ENCODE measurements around the gene CTPS2. TPM values are rescaled to one million over a fixed set of nuclear protein-coding genes. Genes with fewer than 3 reads are reported as not detected.
A peak's percentile ranks its signal among the peaks of the same experiment; 100 is the strongest.

The CTPS2 gene
- total RNA-seq, 1 donor from 2014 or later, result 16.4 TPM

DNA sequence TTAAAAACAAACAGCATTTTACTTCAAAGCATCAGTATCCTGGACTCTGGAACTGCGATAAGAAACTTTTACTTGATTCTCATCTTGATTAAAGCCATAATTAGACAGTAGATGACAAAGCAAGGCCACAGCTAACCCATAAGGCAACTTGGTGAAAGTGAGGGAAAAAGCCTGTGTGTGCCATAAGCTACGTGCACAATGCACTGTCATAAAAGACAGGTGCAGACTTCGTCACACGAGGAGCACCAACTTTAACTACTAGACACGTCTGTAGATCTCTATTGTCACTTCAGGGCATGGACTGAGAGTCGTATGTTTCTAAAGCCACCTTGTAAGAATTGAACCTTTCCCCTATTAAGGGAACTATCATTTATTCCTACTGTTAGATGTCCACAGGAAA is 13.1 kb downstream of the CTPS2 start:
- TF ChIP-seq, protein P1, sequence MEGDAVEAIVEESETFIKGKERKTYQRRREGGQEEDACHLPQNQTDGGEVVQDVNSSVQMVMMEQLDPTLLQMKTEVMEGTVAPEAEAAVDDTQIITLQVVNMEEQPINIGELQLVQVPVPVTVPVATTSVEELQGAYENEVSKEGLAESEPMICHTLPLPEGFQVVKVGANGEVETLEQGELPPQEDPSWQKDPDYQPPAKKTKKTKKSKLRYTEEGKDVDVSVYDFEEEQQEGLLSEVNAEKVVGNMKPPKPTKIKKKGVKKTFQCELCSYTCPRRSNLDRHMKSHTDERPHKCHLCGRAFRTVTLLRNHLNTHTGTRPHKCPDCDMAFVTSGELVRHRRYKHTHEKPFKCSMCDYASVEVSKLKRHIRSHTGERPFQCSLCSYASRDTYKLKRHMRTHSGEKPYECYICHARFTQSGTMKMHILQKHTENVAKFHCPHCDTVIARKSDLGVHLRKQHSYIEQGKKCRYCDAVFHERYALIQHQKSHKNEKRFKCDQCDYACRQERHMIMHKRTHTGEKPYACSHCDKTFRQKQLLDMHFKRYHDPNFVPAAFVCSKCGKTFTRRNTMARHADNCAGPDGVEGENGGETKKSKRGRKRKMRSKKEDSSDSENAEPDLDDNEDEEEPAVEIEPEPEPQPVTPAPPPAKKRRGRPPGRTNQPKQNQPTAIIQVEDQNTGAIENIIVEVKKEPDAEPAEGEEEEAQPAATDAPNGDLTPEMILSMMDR (conservative IDR thresholded peaks at IDR 0.05; ENCODE audit: low read depth, low read length), result no peak
- no peak for DNase-seq (ENCODE audit: low read depth)
- no peak overlapping the region for H3K4me3 ChIP-seq (ENCODE audit: low read depth, low read length)

DNA sequence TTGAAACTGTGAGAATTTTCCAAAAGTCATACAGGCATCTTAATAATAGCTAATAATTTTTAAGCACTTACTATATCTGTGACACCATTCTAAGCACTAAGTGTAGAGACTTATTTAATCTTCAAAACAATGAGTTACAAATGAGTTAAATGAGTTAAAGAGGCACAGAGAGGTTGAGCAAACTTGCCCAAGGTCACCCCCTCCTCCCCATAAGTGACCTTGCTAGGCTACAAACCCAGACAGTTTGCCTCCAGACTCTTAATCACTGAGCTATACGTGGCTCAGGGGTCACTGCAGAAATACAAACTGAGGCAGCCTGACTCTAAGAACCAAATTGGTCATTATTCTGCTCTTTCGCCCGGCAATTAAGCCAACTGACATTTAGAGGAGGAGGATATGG is 15.5 kb downstream of the CTPS2 start:
- no peak for DNase-seq (ENCODE audit: low read depth)
- TF ChIP-seq, protein P1 (conservative IDR thresholded peaks at IDR 0.05; ENCODE audit: low read depth, low read length), result no peak

GRCh38 chrX:16695079-16695676 is 17.3 kb downstream of the CTPS2 start:
- DNase-seq (ENCODE audit: low read depth), result no peak
- no peak overlapping the region for H3K4me3 ChIP-seq (ENCODE audit: low read depth, low read length)
- TF ChIP-seq, protein P1 (conservative IDR thresholded peaks at IDR 0.05; ENCODE audit: low read depth, low read length), result peak; percentile 66

More for the DNA sequence above, 15.5 kb downstream of the CTPS2 start:
- H3K4me3 ChIP-seq (ENCODE audit: low read depth, low read length), result no peak overlapping the region

- TF ChIP-seq, protein P1 (conservative IDR thresholded peaks at IDR 0.05; ENCODE audit: low read depth, low read length), result no peak
- DNase-seq (ENCODE audit: low read depth), result no peak
- H3K4me3 ChIP-seq (ENCODE audit: low read depth, low read length), result no peak overlapping the region
Measured at GRCh38 chrX:16687514-16687913, 25.0 kb downstream of the CTPS2 start.

DNA sequence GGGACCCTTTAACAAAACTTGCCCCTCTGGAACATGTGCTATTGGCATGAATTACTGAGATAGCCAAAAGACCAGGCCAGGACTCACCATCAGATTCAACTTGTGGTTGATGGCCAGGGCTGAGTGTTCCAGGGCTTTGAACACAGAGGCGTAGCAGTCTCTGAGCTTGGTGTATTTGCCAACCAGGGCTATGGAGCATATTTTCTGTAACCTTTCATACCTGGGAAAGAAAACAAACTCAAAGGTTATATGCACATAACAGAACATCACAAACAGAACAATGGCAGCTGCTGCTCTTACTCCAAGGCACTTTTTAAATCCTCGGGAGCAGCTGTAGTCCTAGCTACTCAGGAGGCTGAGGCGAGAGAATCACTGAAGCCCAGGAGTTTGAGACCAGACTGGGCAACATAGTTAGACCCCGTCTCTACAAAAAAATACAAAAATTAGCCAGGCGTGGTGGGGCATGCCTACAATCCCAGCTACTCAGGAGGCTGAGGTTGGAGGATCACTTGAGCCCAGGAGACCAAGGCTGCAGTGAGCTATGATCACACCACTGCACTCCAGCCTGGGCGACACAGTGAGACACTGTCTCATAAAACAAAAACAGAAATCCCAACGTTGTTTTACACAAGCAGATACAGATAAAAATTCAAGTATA is 29.3 kb downstream of the CTPS2 start:
- H3K4me3 ChIP-seq (ENCODE audit: low read depth, low read length), result no peak overlapping the region
- DNase-seq (ENCODE audit: low read depth), result no peak
- TF ChIP-seq, protein P1 (conservative IDR thresholded peaks at IDR 0.05; ENCODE audit: low read depth, low read length), result no peak

DNA sequence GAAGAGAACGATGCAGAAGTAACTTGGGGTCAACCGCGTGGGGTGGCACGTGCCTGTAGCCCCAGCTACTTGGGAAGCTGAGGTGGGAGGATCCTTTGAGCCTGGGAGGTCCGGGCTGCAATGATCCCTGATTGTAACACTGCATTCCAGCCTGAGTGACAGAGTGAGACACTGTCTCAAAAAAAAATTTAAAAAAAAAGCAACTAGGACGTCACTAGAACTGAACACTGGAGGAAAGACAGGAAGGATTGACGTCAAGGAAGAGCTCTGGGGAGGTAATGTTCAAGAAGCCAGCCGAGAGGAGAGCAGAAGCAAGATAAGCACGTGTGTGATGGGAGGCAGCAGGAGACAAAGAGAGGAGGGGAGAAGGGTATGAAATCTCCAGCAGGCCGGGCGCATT is 33.8 kb downstream of the CTPS2 start:
- TF ChIP-seq, protein P1 (conservative IDR thresholded peaks at IDR 0.05; ENCODE audit: low read depth, low read length), result no peak

GRCh38 chrX:16671005-16671404 is 41.5 kb downstream of the CTPS2 start:
- TF ChIP-seq, protein P1 (conservative IDR thresholded peaks at IDR 0.05; ENCODE audit: low read depth, low read length), result peak; percentile 43
- peak; percentile 6 for DNase-seq (ENCODE audit: low read depth)
- no peak overlapping the region for H3K4me3 ChIP-seq (ENCODE audit: low read depth, low read length)

More for the DNA sequence above, 33.8 kb downstream of the CTPS2 start:
- DNase-seq (ENCODE audit: low read depth), result no peak
- no peak overlapping the region for H3K4me3 ChIP-seq (ENCODE audit: low read depth, low read length)
